ENCODE data around the gene PRRX2.
"Not testable (repeated sequence)": the region's sequence is repeated elsewhere in the genome, so short reads cannot be mapped to it uniquely, and the experiment has no call there.

PRRX2 gene

DNA sequence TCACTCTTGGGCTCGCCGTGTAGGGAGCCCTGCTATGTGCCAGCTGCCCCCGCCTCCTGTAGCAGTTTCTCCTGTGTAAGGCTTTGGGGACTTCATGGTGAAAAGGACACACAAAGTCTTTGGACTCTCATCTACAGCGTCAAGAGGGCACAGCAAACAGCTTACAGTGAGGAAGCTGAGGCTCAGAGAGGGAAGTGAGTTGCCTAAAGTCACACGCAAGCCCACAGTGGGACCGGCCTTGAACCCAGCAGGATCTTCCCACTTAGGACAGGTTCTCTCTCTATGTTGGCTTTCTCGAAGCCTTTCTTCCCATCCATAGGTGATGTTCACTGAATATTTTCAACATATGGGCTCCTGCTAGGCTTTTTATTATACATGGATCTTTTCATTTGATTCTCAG is 9.8 kb upstream of the PRRX2 start:
- POLR2A ChIA-PET, result interaction anchor here (0.7 to 0.8 kb wide), 2 partner anchors 10 to 24 kb away, joined by 3 read pairs; no protein-coding TSS in a partner anchor
- DNase-seq (ENCODE audit: extremely low spot score), result no peak
- TF ChIP-seq SUZ12 (IDR thresholded peaks at IDR 0.05) (no peak), ZNF384 (IDR thresholded peaks at IDR 0.05) (no peak), SP1 (IDR thresholded peaks at IDR 0.05) (no peak), FOXK2 (IDR thresholded peaks at IDR 0.05) (no peak), BHLHE40 (IDR thresholded peaks at IDR 0.05; ENCODE audit: borderline replicate concordance) (no peak), CTBP1 (IDR thresholded peaks at IDR 0.05; ENCODE audit: borderline replicate concordance) (no peak), ELF4 (IDR thresholded peaks at IDR 0.05) (no peak), FOXM1 (IDR thresholded peaks at IDR 0.05; ENCODE audit: borderline replicate concordance) (no peak), NFRKB (IDR thresholded peaks at IDR 0.05) (no peak)
- CTCF ChIA-PET, result interaction anchor here (0.6 kb wide), 1 partner anchor 181 kb away, joined by 3 read pairs; no protein-coding TSS in a partner anchor

DNA sequence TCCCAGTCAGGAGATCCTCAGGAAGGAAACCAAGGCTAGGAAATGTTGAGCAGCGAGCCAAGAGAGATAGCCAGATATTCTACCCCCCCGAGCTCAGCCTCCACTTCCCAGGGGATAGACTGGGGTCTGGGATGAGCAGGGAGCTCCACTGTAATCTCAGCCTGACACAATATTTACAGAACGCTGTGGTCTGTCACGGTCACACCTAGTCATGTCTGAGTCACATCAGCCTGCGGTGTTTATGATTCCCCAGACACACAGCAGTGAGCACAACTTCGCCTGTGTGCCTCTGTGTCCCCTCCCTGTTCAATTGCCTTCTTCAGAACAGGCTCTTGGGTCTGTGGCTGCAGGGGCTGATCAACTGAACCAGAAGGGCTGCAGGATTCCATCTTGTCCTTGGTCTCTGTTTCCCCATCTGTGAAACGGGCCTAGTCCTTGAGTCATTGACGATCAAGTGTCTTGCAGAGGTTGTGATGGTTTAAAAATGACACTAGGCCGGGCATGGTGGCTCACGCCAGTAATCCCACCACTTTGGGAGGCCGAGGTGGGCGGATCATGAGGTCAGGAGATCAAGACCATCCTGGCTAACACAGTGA is 8.6 kb upstream of the PRRX2 start:
- TF ChIP-seq ZNF384 (IDR thresholded peaks at IDR 0.05), result no peak
- TF ChIP-seq L3MBTL2 (conservative IDR thresholded peaks at IDR 0.05), result no peak
- TF ChIP-seq FOXK2 (IDR thresholded peaks at IDR 0.05), result no peak
- no peak for TF ChIP-seq FOXM1 (IDR thresholded peaks at IDR 0.05; ENCODE audit: borderline replicate concordance)
- no peak for TF ChIP-seq ELF4 (IDR thresholded peaks at IDR 0.05)
- no peak for TF ChIP-seq SUZ12 (IDR thresholded peaks at IDR 0.05)
- no peak for TF ChIP-seq HDGF (IDR thresholded peaks at IDR 0.05; ENCODE audit: borderline replicate concordance)
- TF ChIP-seq LEF1 (IDR thresholded peaks at IDR 0.05; ENCODE audit: borderline replicate concordance), result no peak
- no peak for TF ChIP-seq CTBP1 (IDR thresholded peaks at IDR 0.05; ENCODE audit: borderline replicate concordance)
- POLR2A ChIA-PET, result interaction anchor here (0.9 kb wide), 1 partner anchor 41 kb away, joined by 3 read pairs; no protein-coding TSS in a partner anchor
- CTCF ChIA-PET, result no interaction called here
- no peak for DNase-seq (ENCODE audit: extremely low spot score)

DNA sequence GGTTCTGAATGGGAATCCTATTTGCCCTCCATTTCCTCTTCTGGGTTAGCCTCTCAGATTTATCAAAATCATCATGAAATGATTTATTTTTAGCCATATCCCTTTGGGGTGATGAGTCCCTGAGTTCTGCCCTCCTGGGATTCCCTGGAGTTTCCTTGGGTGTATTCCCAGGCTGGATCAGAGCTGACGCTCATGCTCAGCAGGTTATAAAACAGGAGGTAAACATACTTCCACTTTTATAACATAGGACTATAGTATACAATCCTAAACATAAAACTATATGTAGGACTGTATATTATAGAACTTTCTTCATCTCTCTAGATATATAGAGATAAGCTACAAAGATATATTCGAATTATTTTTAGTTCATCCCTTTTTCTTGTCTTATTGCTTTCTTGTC is 4.4 kb upstream of the PRRX2 start:
- DNase-seq (ENCODE audit: extremely low spot score), result no peak
- CTCF ChIA-PET, result interaction anchor here (0.8 kb wide), 1 partner anchor 168 kb away, joined by 7 read pairs; no protein-coding TSS in a partner anchor
- TF ChIP-seq LEF1 (IDR thresholded peaks at IDR 0.05; ENCODE audit: borderline replicate concordance) (no peak), FOXM1 (IDR thresholded peaks at IDR 0.05; ENCODE audit: borderline replicate concordance) (no peak), ELF4 (IDR thresholded peaks at IDR 0.05) (no peak), L3MBTL2 (conservative IDR thresholded peaks at IDR 0.05) (no peak), FOXA1 (IDR thresholded peaks at IDR 0.05) (no peak), TARDBP (IDR thresholded peaks at IDR 0.05) (no peak), FOXK2 (IDR thresholded peaks at IDR 0.05) (no peak), BHLHE40 (IDR thresholded peaks at IDR 0.05; ENCODE audit: borderline replicate concordance) (no peak), CTBP1 (IDR thresholded peaks at IDR 0.05; ENCODE audit: borderline replicate concordance) (no peak), ZNF384 (IDR thresholded peaks at IDR 0.05) (no peak), ARNT (IDR thresholded peaks at IDR 0.05) (no peak), NFRKB (IDR thresholded peaks at IDR 0.05) (no peak), HDGF (IDR thresholded peaks at IDR 0.05; ENCODE audit: borderline replicate concordance) (no peak), SP1 (IDR thresholded peaks at IDR 0.05) (no peak), SUZ12 (IDR thresholded peaks at IDR 0.05) (no peak)
- TF ChIP-seq, protein P1, sequence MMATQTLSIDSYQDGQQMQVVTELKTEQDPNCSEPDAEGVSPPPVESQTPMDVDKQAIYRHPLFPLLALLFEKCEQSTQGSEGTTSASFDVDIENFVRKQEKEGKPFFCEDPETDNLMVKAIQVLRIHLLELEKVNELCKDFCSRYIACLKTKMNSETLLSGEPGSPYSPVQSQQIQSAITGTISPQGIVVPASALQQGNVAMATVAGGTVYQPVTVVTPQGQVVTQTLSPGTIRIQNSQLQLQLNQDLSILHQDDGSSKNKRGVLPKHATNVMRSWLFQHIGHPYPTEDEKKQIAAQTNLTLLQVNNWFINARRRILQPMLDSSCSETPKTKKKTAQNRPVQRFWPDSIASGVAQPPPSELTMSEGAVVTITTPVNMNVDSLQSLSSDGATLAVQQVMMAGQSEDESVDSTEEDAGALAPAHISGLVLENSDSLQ (IDR thresholded peaks at IDR 0.05), result no peak
- POLR2A ChIA-PET, result no interaction called here

DNA sequence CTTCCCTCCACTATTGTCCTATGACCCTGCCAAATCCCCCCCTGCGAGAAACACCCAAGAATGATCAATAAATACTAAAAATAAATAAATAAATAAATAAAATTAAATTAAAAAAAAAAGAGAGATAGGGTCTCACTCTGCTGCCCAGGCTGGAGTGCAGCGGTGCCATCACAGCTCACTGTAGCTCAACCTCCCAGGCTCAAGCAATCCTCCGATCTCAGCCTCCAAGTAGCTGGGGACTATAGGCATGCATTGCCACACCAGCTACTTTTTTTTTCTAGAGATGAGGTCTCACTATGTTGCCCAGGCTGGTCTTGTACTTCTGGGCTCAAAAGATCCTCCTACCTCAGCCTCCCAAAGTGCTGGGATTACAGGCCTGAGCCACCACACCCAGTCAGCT is 3.2 kb upstream of the PRRX2 start:
- DNase-seq (ENCODE audit: extremely low spot score); POLR2A ChIA-PET: not testable (repeated sequence)
- CTCF ChIA-PET, result interaction anchor here (0.5 kb wide), 1 partner anchor 534 kb away, joined by 3 read pairs; no protein-coding TSS in a partner anchor

DNA sequence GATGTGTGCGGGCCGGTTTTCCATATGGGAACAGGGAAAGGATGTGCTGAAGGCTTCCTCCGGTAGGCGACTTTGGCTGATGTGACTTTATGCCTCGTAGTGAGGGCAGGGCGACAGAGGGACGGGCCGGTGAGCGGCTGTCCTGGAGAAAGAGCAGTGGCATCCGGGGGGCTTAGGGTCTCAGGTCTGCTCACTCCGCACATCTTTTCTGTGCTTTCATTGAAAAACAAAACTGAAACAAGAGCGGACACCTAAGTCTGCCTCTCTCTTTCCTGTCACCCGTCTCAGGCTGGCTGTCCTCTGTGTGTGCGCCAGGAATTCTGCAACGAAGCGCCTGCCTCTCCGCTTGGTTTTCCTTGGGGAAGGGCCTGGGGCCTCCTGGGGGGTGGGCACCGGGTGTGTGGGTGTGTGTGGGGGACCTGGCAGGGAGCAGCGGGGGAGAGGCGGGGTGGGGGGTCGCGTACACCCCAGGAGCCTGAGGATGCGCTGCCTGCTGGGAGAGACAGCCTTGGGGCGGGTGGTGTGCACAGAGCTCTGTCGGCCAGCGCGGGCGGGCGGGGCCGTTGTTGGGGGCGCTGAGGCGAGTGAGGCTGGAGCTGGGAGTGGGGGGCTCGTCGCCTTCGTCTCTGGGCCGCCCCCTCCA is 580 bp upstream of the PRRX2 start:
- DNase-seq (ENCODE audit: extremely low spot score), result no peak
- TF ChIP-seq LEF1 (IDR thresholded peaks at IDR 0.05; ENCODE audit: borderline replicate concordance) (no peak), TARDBP (IDR thresholded peaks at IDR 0.05) (no peak), BHLHE40 (IDR thresholded peaks at IDR 0.05; ENCODE audit: borderline replicate concordance) (no peak), ARNT (IDR thresholded peaks at IDR 0.05) (no peak), SP1 (IDR thresholded peaks at IDR 0.05) (no peak)
- ChIA-PET CTCF (no interaction called here), POLR2A (no interaction called here)

DNA sequence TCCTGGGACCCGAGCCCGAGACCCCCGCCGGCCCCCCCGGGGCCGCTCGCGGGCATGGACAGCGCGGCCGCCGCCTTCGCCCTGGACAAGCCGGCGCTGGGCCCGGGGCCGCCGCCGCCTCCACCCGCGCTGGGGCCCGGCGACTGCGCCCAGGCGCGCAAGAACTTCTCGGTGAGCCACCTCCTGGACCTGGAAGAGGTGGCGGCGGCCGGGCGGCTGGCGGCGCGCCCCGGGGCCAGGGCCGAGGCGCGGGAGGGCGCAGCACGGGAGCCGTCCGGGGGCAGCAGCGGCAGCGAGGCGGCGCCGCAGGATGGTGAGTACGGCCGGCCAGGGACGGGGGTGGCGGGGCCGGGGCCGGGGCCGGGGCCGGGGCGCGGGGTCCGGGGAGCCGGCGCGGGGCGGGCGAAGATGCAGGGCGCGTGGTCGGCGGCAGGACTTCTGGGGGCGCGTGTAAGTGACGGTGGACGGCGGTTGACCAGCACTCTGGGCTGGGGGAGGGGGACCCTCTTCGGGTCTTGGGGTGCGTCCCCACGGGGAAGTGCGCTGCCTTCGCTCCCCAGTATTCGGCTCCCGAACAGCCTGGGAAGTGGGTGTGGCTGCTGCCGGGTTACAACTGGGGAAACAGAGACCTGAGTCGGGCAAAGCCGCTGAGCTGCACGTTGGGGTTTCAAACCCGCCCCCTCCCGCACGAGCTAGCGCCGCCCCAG is 520 bp downstream of the PRRX2 start:
- no peak for DNase-seq (ENCODE audit: extremely low spot score)
- ChIA-PET POLR2A (interaction anchor here (0.7 kb wide), 1 partner anchor 10 kb away, joined by 3 read pairs; no protein-coding TSS in a partner anchor), CTCF (no interaction called here)
- no peak for TF ChIP-seq SP1 (IDR thresholded peaks at IDR 0.05)
- TF ChIP-seq SUZ12 (IDR thresholded peaks at IDR 0.05), result no peak
- no peak for TF ChIP-seq FOXM1 (IDR thresholded peaks at IDR 0.05; ENCODE audit: borderline replicate concordance)
- TF ChIP-seq TARDBP (IDR thresholded peaks at IDR 0.05), result no peak
- TF ChIP-seq ARNT (IDR thresholded peaks at IDR 0.05), result no peak
- no peak for TF ChIP-seq L3MBTL2 (conservative IDR thresholded peaks at IDR 0.05)
- no peak for TF ChIP-seq ZNF384 (IDR thresholded peaks at IDR 0.05)
- TF ChIP-seq BHLHE40 (IDR thresholded peaks at IDR 0.05; ENCODE audit: borderline replicate concordance), result no peak
- no peak for TF ChIP-seq CTBP1 (IDR thresholded peaks at IDR 0.05; ENCODE audit: borderline replicate concordance)
- TF ChIP-seq, protein P1 (IDR thresholded peaks at IDR 0.05), result no peak
- no peak for TF ChIP-seq FOXK2 (IDR thresholded peaks at IDR 0.05)
- no peak for TF ChIP-seq ELF4 (IDR thresholded peaks at IDR 0.05)
